ENCODE results near the gene ZNF488.
A peak's percentile ranks its signal among the peaks of the same experiment; 100 is the strongest.
"Not testable (repeated sequence)": the region's sequence is repeated elsewhere in the genome, so short reads cannot be mapped to it uniquely, and the experiment has no call there.

Gene ZNF488

GRCh38 chr10:47384148-47384921 is at the start of gene ZNF488:
Gene ZNF488 (minus strand): TSS chr10:47384293. CDS start chr10:47368829, 15,464 bp downstream.
- peak; percentile 88 for DNase-seq

- no peak for DNase-seq
Observed at GRCh38 chr10:47425813-47426419, 41.8 kb upstream of the ZNF488 start.

DNA sequence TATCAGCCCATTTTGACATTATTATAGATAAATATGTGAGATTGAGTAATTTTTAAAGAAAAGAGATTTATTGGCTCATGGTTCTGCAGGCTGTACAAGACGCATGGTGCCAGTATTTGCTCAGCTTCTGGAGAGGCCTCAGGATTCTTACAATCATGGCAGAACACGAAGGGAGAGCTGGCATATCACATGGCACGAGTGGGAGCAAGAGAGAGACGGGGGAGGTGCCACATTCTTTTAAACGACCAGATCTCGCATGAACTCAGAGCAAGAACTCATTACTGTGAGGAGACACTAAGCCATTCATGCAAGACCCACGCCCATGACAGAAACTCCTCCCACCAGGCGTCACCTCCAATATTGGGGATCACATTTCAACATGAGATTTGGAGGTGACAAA is 40.1 kb upstream of the ZNF488 start:
- DNase-seq, result no peak

- DNase-seq, result no peak
Observed at GRCh38 chr10:47423476-47423875, 39.4 kb upstream of the ZNF488 start.

- DNase-seq, result no peak
Observed at GRCh38 chr10:47421057-47421952, 37.2 kb upstream of the ZNF488 start.

DNA sequence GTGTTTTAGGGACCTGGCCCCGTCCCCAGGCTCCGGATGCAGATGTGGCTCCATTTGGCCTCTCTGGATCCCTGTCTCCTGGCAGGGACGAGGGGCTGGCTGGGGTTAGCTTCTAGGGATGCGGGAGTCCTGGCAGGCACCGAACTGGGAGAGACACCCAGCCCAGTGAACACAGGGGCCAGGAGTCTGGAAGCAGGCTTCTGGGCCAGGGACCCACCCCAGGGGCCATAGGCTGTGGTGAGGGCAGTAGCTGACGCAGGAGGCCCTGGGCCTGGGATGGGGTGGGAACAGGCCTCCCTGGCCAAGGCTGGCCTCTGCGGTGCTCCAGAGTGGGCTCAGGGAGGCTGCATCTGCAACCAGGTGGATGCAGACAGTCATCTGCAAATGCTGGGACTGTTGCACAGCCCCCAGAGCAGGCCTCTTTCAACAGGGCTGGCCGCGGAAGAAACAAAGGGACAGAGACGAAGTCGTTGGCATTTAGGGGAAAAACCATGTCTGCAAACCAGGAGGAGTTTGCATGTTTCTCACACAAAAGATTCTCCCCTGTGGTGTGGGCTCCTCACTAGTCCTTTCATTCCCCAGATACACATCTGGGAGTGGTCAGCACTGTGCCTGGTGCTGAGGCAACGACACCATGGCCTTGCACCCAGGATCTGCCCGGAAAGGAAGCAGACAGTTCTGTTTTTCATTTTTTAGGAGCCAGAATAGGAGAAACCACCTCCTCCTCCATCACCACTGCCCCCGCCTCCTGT is 36.4 kb upstream of the ZNF488 start:
- DNase-seq, result no peak

DNA sequence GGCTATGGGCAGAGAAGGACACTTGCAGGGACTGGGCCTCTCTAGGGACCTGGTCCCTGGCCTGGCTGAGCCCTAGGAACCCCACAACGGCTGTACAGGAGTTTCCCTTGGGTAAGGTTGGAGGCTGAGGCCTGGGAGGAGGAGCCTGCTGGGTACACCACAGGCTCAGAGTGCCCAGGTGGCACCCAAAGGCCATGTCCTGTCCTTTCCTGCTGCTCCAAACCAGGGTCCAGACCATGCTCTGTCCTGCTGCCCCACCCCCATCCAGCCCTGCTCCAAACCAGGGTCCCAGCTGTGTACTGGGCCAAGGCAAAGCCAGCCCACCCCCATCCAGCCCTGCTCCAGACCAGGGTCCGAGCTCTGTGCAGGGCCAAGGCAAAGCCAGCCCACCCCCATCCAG is 35.3 kb upstream of the ZNF488 start:
- DNase-seq, result no peak

GRCh38 chr10:47418966-47419365 is 34.9 kb upstream of the ZNF488 start:
- no peak for DNase-seq

DNA sequence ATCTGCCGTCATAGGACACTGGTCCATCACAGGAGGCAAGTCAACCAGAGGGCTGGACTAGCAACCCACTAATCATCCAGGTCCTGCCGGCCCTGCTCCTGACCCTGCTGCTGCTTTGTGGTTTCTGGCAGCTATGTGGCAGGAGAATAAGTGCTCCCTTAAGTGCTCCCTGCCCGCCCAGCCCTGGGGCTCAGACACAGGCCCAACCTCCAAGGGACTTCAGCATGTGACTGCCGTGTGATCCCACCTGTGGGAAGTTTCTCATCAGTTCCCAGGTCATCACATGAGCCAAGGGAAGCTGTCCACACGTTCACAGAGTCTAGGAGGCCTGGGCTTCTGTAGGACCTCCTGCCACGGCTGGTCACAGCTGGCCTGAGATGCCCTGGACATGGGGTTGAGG is 34.2 kb upstream of the ZNF488 start:
- DNase-seq, result no peak

DNA sequence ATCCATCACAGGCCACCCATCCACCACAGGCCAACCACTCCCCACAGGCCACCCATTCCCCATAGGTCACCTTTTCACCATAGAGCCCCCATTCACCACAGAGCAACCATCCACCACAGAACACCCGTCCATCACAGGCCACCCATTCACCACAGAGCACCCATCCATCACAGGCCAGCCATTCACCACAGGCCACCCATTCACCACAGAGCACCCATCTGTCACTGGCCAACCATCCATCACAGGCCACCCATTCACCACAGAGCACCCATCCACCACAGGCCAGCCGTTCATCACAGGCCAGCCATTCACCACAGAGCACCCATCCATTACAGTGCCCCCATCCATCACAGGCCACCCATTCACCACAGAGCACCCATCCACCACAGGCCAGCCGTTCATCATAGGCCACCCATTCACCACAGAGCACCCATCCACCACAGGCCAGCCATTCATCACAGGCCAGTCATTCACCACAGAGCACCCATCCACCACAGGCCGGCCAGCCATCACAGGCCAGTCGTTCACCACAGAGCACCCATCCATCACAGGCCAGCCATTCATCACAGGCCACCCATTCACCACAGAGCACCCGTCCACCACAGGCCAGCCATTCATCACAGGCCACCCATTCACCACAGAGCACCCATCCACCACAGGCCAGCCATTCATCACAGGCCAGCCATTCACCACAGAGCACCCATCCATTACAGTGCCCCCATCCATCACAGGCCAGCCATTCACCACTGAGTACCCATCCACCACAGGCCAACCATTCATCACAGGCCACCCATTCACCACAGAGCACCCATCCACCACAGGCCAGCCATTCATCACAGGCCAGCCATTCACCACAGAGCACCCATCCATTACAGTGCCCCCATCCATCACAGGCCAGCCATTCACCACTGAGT is 32.5 kb upstream of the ZNF488 start:
- DNase-seq, result not testable (repeated sequence)

GRCh38 chr10:47415520-47416304 is 31.6 kb upstream of the ZNF488 start:
- peak; percentile 54 for DNase-seq

- DNase-seq, result no peak
Observed at GRCh38 chr10:47414752-47415519, 30.8 kb upstream of the ZNF488 start.

DNA sequence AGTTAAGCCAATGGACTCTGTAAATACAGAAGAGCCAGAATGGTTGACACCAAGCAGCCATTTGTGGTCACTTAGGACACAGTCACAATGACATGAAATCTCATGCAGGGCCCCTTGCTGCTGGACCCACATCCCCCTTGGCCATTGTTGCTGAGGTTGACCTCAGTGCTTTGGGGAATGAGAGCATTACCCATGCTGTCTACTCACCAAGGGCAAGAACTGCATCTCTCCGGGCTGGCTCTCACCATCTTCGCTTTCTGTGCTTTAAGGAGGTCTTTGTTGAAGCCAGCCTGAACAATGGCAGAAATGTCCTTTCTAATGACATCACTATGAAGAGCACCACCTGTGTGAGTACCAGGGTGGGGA is 30.1 kb upstream of the ZNF488 start:
- DNase-seq, result no peak

- no peak for DNase-seq
Observed at GRCh38 chr10:47413531-47414226, 29.6 kb upstream of the ZNF488 start.

DNA sequence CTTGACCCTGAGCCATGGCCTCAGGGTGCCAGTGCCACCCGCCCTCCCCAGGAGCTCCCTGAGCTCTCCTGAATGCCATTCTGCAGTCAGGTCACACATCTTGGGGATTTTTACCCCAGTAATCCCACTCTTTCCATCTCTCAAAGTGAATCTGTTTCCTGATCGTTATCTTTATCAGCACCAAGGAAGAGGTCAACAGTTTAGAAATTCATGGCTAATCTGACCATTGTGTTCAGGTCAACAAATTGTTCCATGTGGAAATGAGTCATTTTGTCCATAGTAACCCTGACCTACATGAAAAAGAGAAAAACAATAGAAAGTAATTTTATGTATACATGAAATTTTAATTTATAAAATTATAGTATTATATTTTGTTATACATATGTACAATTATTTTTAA is 28.8 kb upstream of the ZNF488 start:
- no peak for DNase-seq

DNA sequence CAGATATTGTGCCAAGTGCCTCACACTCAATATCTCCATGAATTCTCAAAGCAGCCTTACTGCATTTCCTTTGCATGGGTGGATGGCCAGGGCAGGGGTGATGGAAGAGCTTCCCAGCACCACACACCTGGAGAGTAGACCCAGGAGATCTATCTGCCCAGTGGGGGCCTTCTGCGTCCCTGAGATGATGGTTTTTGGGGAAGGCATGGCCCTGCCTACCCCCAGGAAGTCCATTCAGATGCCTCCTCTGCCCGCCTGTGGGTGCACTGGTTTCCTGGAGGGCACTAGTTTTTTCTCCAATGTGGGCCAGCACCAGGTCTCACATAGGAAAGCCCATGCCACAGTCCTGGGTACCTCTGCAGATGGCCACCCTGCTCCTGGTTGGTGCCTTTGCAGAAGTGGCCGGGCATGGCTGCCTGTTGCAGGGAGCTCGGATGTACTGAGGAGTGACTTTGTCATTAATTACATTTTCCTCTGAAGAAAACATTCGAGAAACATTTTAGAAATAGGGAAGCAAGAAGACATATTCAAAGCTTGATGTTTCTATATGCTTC is 28.2 kb upstream of the ZNF488 start:
- DNase-seq, result no peak

- no peak for DNase-seq
Observed at GRCh38 chr10:47410862-47411261, 26.8 kb upstream of the ZNF488 start.

DNA sequence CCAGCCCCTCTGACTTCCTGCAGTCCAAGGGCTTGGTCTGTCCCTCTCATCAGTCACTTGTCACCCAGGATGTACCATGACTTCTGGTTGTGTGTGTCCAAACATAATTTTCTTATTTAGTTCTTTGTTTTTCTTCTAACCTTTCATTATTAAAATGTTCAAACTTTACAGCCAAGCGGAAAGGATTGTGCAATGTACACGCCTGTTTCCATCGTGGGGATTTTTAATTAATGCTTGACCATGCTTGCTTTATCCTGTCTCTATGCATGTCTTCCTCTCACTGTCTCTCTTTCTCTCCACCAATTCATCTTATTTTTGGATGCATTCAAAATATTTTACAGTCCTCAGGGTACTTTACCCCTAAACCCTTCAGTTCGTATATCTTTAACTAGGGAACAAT is 26.2 kb upstream of the ZNF488 start:
- no peak for DNase-seq

DNA sequence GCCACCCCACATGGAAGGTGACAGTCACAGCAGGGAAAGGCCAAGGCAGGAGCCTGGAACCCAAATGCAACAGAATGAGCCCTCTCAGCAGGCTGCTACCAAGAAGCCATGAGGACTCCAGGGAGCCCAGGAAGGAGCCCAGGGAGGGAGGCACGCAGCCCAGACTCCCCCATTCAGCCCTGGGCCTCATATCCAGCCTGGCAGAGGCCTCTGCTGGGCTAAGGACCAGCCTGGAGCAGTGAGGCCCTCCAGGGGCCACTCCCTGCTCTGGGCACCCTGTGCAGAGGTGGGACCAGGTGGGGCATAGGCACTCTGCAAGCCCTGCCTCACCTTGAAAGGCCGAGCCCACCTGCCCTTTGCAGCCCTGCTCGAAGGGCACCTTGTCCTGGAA is 25.8 kb upstream of the ZNF488 start:
- DNase-seq, result no peak

Data from activated CD8-positive, alpha-beta memory T cell treated with anti-CD3 and anti-CD28 coated beads, Interleukin-2, amount 50 U/mL, for 48 hours (primary cell).